Cardiac fibroblast (primary cell): ENCODE results near the gene LYRM1.

ENCODE experiments used
- DNase-seq, 2 donors: peaks; one replicate each; pipeline versions ENCODE4 v3.0.0 to v3.0.0-alpha.2; 2010; ENCODE audit warnings: low read depth in 2 of 2
- H3K4me3 ChIP-seq, 2 donors: replicated peaks in 1 of 2; 1 replicate in 1 of 2; 2 replicates in 1 of 2; pipeline ENCODE4 v1.5.1; 2011; ENCODE audit warnings: low read depth in 2 of 2, low read length in 2 of 2, mild to moderate bottlenecking in 2 of 2, moderate library complexity in 1 of 2
- CTCF ChIP-seq: IDR thresholded peaks from one replicate; pipeline ENCODE4 v1.5.1; 2011; ENCODE audit warnings: low read depth, mild to moderate bottlenecking, low read length, inconsistent platforms

The LYRM1 gene

DNA sequence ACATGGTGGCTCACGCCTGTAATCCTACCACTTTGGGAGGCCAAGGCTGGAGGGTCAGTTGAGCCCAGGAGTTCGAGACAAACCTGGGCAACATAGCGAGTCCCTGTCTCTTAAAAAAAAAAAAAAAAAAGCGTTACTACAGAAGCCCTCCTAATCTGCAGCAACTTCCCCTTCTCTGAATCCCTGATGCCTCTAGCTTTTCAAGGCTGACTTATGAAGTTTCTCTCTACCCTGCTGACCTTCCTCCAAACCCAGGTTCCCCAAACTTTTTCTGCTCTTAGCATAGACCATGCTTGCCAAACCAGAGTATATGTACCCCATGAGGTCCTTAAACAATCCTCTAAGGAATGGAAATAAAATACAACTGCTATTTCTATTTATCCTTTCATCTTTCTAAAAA is 16.4 kb downstream of the LYRM1 start:
- no peak for TF ChIP-seq CTCF
- H3K4me3 ChIP-seq = no peak overlapping the region
- DNase-seq = no peak

GRCh38 chr16:20918486-20919239 is 18.1 kb downstream of the LYRM1 start:
- H3K4me3 ChIP-seq = no peak overlapping the region
- no peak for TF ChIP-seq CTCF
- DNase-seq = peak; percentile 82 to 83

- H3K4me3 ChIP-seq = no peak overlapping the region
- no peak for DNase-seq
- TF ChIP-seq CTCF = no peak
Observed at GRCh38 chr16:20920091-20920490, 19.5 kb downstream of the LYRM1 start.

GRCh38 chr16:20920799-20921198 is 20.2 kb downstream of the LYRM1 start:
- no peak for TF ChIP-seq CTCF
- H3K4me3 ChIP-seq = no peak overlapping the region
- no peak for DNase-seq

GRCh38 chr16:20923876-20924275 is 23.3 kb downstream of the LYRM1 start:
- no peak for DNase-seq
- TF ChIP-seq CTCF = no peak

DNA sequence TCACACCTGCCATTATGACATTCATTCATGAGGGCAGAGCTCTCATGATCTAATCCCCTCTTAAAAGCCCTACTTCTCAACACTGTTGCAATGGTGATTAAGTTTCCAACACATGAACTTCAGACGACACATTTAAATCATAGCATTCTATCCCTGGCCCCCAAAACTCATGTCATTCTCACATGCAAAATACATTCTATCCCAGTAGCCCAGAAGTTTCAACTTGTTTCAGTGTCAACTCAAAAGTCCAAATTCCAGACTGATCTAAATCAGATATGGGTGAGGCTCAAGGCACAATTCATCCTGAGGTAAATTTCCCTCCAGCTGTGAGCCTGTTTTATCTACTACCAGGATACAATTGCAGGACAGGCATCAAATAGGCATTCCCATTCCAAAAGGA is 25.2 kb downstream of the LYRM1 start:
- no peak overlapping the region for H3K4me3 ChIP-seq
- DNase-seq = no peak
- TF ChIP-seq CTCF = no peak

More at GRCh38 chr16:20923876-20924275, 23.3 kb downstream of the LYRM1 start:
- no peak overlapping the region for H3K4me3 ChIP-seq
